NCI-H128 (cell line): ENCODE data around the gene RPA1.
"Not testable (repeated sequence)": the region's sequence is repeated elsewhere in the genome, so short reads cannot be mapped to it uniquely, and the experiment has no call there.

Experiments
- DNase-seq: peaks from one replicate; lab custom pipeline; 2025; ENCODE audit not compliant: unreplicated experiment; lab: John Stamatoyannopoulos, UW

The RPA1 gene

DNA sequence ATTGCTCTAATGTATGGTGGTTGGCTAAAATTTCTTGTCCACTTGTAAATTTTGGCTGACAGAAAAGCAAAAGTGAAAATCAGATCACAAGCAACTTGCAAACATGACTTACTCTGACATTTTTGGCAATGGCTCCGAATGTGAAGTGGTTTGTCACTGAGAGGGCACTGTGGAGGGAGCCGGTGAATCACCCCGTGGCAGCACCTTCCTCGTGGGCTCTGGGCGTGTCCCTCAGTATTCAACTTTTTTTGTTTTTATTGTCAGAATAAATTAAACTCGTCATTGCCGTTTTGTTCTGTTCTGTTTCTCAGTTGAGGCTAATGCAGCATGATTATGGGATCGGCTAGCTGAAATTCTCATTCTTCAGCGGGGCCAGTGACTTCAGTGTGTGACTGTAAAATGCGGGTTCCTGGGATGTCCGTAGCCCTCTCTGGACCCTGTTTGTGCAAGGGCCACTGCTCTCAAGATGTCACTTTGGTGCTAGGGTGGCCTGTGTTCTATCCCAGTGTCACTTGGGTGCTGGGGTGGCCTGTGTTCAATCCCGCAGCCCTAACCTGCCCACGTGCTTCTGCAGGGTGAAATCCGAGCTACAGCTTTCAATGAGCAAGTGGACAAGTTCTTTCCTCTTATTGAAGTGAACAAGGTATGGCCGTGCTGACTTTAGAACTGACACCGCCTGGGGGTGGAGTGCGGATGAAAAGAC, 48.8 kb downstream of the RPA1 start:
- DNase-seq = no peak

DNA sequence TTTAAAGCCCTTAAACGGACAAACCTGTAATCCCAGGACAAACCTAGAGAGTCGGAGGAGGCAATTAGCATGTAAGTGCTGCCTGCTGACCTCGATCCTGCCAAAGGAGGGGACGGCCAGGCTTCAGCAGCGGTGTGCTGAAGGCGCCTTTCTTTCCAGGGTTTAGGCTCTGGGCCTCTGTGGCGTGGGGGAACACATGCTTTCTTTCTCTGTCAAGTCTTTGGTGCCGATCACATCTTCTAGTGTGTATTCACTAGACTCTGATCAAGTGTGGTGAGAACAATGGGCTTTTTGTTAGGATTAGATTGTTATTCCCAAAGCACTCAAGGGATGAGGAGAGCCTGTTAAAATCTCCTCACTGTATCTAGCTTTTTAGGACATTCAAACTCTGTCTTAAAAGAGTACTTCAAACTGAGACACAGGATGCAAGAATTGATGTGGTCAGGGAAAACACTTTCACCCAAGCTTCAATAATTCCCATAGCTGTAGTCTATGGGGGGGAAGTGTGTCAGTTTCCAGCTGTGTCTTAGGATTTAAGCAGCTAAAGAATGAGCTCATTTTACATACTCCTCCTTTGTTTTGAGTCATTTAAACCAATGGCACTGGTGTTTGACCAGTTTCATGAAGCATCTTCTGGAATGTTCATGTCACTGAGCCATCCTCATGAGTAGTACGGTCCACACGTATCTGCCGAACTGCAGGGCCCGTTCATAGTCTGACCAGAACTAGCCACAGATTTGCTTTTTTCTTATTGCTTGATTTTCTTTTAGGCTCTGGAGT, 51.2 kb downstream of the RPA1 start:
- no peak for DNase-seq

DNA sequence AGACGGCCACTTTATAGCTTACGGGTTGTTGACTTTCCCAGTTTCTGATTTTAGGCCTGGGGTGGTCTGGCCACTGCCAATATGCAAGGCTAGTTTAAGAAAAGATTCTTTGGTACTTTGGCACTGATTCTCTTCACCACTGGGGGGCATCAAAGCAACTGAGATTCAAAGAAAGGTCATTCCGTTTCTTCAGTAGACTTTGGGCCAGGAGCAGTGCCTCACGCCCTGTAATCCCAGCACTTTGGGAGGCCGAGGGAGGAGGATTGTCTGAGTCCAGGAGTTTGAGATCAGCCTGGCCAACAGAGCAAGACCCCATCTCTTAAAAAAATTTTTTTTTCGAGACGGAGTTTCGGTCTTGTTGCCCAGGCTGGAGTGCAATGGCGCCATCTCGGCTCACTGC, 53.0 kb downstream of the RPA1 start:
- no peak for DNase-seq

DNA sequence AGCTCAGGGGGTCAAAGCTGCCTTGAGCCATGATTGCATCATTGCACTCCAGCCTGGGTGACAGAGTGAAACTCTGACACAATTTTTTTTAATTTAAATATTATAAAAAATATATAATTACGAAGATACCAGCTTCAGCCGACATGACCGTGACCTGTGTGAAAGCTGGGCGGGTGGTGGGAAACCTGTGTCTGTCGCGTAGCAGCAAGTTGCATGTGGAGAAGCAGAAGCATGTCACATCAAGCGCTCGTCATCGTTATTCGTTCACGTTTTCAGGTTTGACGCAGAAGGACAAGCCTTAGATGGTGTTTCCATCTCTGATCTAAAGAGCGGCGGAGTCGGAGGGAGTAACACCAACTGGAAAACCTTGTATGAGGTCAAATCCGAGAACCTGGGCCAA, 53.7 kb downstream of the RPA1 start:
- DNase-seq = no peak

DNA sequence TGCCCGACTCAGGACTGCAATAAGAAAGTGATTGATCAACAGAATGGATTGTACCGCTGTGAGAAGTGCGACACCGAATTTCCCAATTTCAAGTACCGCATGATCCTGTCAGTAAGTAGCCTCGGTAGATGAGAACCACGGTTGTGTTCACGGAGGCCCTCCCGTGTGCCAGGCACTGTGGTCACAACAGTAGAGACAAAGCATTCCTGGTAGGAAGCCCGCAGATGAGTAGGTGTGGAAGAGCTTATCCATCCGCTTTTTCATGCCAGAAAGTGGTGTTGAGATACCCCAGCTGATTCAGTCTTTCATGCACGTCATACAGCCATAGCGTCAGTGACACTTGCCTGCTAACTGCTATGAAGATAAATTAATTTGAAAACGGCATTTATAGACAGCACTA, 58.9 kb downstream of the RPA1 start:
- DNase-seq = no peak

DNA sequence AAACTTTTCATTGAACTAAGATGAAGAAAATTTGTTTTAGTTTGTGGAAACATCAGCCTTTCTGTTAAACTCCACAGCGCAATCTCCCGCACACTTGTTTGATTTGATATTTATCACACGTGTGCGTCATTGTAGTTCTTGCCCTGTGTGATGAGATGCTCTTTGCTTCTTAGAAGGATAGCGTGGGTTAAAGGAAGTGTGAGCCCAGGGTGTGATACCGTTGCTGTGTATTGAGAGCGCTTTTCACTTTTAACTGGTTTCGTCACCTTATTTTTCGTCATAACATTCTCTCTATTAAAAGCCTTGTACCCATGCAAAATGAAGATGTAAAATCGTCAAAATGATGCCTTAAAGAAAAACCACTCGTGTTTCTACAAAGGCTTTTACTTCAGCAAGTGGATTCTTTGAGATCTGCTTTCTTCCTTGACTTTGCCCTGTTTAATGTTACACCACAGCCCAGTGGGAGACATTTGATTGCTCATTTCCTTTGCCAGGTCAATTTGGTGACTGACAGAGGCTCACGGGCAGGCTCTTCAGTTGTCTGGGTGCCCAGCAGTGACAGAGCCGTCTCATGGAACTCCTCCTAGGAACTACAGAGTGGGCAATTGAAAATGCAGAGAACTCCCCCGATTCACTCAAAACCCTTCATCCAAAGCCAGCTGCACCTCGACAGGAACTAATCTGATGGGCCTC, 61.1 kb downstream of the RPA1 start:
- DNase-seq = no peak

DNA sequence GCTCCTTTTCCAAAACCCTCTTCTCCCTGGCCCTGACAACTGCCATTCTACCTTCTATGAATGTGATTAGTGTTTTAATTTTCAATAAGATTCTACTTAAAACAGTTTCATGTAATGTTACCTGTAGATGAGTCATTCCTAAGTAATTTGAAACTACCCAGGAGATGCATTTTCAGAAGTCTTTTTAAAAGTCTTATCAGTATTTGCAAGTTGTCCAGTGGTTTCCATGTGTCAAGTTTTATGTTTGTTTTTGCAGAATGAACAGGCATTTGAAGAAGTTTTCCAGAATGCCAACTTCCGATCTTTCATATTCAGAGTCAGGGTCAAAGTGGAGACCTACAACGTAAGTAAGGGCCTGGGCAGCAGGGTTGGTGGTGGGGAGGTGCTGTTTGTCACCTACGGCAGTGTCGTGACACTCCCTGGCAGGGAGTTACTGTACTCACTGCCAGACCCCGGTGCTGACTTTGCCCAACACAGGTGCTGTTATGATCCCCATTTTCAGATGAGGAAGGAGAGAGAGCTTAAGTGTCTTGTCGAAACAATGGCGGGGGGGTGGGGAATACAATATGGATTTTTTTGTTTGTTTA, 65.0 kb downstream of the RPA1 start:
- DNase-seq = no peak

DNA sequence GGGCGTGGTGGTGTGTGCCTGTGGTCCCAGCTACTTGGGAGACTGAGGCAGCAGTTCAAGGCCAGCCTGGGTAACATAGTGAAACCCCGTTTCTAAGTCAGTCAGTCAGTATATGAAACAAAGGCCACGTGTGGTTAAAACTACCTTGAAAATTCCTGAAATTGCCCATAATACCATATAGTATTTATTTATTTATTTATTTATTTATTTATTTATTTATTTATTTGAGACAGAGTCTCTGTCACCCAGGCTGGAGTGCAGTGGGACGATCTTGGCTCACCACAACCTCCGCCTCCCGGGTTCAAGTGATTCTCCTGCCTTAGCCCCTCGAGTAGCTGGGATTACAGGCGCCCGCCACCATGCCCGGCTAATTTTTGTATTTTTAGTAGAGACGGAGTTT, 65.7 kb downstream of the RPA1 start:
- not testable (repeated sequence) for DNase-seq

DNA sequence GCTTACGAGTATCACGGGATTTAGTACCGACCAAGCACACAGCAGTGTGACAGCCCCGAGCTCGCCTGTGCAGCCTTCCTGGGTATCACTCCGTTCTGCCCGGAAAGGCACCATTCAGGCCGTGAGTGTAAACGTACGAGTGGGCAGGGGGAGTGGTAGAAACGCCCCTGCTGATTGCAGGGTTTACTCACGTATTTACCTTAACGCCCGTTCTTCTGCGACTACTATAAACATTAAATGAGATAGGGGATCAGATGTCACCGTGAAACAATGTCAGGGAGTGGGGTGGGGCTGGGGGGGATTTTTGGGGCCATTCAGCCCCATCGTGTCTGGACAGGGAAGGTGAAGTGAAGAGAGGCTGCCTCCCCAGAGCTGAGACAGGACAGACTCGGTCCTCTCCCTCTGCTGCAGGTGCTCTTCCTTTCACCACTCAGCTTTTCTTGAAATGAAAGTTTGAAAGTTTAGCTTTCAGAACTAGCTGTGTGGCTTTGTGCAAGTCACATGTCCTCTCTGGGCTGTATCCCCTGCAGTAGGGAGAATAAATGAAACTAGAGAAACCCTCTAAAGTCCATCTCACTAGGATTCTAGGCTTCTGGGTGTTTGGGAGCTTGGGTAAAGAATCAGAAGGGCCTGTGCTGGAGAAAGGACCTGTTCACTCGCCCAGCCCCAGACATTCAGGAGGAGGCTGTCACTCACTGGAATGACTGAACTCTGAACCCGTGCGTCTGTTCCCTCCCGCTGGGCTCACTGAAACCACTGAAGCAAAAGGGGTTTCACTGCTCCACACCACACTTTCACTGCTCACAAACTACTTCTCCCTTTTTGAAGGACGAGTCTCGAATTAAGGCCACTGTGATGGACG, 66.7 kb downstream of the RPA1 start:
- DNase-seq = no peak

DNA sequence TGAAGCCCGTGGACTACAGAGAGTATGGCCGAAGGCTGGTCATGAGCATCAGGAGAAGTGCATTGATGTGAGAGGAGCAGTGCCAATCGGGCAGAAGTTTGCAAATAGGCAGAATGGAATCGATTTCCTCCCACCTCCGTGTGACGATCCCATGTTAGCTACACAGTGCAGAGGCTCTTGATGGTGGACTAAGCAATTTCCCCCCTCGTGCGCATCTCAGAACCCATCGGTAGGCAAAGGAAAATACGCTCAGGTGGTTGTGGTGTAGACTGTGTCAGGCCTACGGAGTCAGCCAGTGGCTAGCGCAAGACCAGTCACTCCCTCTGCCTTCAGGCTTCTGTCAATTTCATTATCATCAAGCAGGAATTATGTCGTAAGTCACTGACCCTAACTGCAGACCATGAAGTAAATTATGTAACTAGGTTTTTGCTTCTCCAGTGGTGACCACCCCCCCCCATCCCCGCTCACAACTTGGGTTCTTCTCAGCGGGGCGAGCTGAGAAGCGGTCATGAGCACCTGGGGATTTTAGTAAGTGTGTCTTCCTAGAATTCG, 67.4 kb downstream of the RPA1 start:
- no peak for DNase-seq

DNA sequence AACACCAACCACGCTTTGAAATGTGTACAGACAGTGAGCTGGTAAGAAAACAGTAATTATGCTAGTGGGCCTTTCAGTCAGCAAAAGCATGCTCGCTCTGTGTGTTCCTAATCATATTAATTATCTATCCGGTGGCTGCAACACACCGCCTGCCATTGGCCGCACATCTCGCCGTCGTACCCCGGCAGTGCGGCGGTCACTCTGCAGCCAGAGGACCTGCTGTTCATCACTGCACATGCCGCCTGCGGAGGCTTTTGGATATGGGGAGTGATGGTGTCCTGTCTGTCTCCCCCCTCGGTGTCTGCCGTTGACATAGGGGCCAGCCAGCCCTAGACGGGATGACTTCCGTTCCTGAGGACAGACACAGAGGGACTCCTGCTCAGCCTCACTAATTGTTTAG, 68.5 kb downstream of the RPA1 start:
- DNase-seq = no peak

DNA sequence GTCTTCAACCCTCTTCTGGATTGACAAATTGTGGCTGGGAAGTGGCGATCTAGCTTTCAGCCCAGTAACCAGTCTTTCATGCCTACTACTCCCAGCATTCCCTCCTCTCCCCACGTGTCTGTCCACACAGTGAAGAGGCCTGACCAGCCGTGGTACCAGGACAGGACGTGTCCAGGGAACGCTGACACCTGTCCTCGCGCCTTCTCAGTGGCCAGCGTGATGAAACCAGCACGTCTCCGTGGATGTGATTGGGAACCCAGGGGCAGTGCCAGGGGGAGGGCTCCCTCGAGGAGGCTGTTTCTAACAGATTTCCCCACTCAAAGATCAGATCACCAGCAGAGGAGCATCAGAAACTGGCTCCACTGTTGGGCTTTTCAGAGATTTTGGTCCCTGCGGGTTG, 69.1 kb downstream of the RPA1 start:
- DNase-seq = no peak

DNA sequence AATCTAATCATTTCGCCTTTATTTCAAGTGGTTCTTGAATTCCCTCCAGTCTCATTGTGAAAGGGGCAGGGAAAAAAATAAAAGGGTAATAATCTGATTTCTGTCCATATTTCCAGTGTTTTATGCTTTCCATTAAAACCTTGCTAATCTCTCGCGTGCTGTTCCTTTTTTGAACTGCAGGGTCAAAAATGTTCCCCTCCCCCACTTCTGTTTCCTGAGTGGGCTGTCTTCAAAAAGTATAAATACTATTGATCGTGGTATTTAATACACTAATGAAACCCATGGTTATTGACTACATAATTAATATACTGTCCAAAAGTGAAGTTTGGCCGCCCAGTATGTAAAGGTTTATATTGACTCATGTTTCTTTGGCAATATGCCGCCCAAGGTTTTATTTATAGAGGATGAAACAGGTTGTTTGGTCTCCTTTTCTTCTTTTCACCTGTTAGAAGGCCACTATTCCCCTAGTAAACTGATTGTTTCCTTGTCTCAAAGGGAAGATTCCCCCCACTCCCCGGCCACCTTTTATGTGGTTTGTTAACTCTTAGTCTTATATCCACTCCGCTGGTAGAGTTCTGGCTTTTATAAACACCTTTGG, 69.7 kb downstream of the RPA1 start:
- no peak for DNase-seq

DNA sequence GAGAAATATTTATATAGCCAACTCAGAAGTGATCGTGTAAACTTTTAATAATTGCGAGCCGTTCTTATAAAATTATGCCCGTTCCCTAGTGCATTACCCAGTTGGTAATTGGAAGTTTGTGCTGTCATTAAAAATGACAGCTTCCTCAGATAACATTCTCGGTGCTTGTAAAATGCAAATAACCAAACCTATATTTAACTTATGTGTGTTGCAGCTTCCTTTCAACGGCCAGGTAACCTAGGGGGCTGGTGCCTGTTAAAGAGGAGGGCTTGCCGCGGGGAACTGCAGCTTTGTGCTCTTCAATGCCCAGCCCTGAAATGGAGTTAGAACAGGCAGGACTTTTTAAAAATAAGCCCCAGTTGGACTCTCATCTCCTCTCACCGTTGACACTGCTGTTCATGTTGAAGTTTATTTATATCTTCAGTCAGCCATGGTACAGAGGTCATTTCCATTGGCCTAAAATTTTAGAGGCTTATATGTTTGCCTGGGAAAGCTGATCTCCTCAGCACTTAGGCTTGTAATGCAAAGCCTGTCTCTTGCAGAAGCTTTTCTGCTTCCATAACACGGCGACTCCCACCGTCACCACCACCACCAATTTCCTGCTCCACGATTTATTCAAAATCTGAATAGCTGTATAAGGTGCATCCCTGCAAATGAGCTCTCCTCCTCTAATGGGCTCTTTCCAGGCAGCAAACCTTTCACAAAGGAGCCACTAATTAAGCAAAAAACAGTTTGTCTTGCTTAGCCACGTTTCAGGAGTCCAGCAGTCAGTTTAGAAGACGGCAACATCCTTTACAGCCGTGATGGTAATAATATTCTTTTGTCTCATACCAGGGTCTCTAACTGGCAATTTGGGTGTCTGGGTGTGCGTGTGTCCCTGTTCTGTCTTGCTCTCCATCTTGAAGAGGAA, 74.7 kb downstream of the RPA1 start:
- DNase-seq = no peak

DNA sequence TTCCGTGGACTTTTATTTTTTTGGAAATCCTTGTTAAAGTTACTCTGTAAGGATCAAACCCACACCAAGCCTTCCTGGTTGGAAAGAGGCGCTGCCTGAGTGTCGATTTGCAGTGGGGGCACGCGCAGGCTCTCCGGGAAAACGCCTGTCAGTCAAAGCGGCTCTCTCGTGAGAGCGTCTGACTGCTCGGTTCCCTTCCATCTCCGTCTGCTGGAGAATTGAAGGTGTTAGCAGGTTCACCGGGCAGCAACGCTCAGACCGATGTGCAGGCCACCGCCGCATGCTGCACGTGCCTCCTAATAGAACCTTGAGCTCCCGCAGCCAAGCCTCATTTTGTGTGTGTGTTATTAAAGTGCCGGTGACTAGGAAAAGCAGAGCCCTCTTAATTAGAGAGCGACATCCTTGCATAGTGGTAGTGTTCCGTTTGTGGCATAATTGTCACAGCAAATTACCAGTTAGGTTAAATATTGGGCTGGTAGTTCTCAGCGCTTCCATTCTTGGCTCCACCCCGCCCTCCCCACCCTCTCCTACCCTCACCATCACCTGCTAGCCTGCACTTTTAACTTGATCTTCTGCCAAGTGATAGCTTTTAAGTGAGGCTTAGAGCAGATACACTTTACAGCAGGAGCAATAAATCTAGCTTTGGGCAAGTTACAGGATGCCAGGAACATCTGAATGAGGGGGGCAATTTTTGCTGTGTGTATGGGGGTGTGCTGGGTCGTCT, 75.5 kb downstream of the RPA1 start:
- peak; percentile 69 for DNase-seq

DNA sequence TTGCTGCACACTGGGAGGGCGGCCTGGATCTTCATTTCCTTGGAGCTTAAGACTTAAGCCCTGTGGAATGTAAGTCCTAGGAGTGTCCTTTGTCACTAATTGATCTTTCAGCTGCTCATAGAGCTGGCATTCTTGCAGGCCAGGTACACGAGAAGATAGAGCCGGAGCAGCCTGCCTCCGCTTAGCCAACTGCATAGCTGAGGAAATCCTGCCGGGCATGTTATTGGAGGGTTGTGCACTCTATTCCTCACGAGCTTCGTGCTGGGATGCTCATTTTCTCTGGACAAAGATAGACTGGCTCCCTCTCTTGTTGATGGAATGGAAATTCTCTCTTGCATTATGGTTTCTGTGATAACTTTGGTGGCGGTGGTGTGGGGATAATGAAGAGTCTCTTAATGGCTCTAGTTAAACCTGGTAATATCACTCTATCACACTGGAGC, 76.9 kb downstream of the RPA1 start:
- DNase-seq = no peak

DNA sequence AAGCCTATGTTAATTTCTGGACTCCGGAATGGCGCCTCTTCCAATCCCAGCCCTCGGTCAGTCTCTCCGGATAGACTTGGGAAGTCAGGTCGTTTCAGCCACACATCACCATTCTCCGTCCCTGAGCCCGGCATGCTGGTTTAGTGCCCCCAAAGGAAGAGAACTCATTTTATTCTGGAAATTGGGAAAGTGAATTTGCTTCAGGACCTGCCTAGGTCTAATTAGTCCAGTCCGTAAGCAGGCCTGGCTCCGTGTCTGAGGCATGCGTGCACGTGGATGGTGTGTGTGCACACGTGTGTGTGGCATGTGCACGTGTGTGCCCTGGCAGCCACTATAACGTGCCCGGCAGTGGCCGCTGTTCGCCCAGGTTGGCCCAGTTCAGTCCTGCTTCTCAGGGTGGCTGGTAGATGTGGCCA, 77.4 kb downstream of the RPA1 start:
- no peak for DNase-seq

DNA sequence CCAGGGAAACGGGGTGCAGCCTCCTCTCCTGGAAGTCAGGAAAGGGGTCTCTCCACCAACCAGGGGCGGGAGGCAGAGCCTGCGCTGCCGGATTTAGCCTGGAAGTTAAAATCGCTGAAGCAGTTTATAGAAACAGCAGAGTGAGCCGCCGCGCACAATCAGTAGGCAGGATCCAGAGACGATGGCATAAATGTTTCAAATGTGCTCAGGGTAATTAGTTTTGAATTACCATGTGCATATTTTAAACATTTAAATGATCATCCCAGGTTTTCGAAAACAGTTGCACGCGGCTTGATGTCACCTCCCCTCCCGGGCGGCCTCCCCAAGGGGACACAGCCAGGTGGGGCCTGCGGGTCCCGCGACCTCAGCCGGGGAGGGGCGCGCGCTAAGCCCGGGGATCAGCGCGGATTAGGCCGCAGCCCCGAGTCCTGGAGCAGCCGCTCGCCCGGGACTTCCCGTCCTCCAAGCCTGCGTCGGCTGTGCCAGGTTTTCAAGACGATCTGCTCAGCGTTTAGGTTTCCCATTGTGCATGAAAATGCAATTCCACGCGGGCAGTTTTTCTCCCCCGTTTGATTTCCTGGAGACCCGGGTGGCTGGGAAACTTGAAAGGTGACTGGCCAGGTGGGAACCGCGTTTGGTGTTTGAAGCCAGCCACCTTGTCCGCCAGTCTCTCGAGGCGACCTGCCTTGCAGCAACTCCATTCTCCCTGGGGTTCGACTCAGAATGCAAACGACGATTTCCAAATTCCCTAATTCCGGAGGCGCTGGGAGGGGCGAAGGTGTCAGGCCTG, 78.3 kb downstream of the RPA1 start:
- DNase-seq = no peak
